ENCODE results near the gene ANP32A.

Gene ANP32A

DNA sequence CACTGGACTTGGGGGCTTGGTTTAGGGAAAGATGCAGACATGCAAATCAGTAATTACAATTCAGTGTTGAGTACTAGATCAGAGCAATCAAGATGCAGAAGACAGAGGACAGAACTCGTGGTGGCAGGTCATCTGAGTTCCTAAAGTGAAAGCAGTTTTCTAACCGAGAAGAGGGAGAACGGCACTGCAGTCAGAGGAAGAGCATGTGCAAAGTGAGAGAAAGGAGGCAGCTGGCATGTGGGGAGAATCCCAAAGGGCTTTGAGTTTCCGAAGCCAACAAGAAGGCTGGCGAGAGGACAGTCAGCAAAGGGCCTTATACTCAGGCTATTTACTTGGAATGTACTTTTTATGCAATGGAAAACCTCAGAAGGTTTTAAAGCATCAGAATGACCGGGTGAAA lies 87.0 kb downstream of the ANP32A start:
- no peak for DNase-seq (ENCODE audit: low spot score)
- no peak for TF ChIP-seq CTCF (conservative IDR thresholded peaks at IDR 0.05; ENCODE audit: low read depth)
- ChIA-PET CTCF (interaction anchor here (0.7 to 2.0 kb wide), 2 partner anchors 142 to 238 kb away, joined by 5 to 8 read pairs; no protein-coding TSS in a partner anchor), POLR2A (ENCODE audit: low non-redundant PET) (no interaction called here)
- no peak overlapping the region for H3K27ac ChIP-seq

- no peak for DNase-seq (ENCODE audit: low spot score)
- no peak overlapping the region for H3K27ac ChIP-seq
- no peak for TF ChIP-seq CTCF (conservative IDR thresholded peaks at IDR 0.05; ENCODE audit: low read depth)
- CTCF ChIA-PET: interaction anchor here (1.0 kb wide), 1 partner anchor 143 kb away, joined by 3 read pairs; no protein-coding TSS in a partner anchor
- POLR2A ChIA-PET (ENCODE audit: low non-redundant PET): no interaction called here
Observed at GRCh38 chr15:68732451-68732850, 88.2 kb downstream of the ANP32A start.

- no peak for TF ChIP-seq CTCF (conservative IDR thresholded peaks at IDR 0.05; ENCODE audit: low read depth)
- ChIA-PET CTCF (interaction anchor here (0.6 to 1.3 kb wide), 8 partner anchors 28 to 194 kb away, joined by 3 to 9 read pairs (median 4); no protein-coding TSS in a partner anchor), POLR2A (ENCODE audit: low non-redundant PET) (no interaction called here)
- peak; percentile 6 for DNase-seq (ENCODE audit: low spot score)
- H3K27ac ChIP-seq: no peak overlapping the region
Observed at GRCh38 chr15:68730976-68731897, 89.5 kb downstream of the ANP32A start.

- ChIA-PET CTCF (interaction anchor here (1.3 to 1.9 kb wide), 2 partner anchors 146 to 194 kb away, joined by 5 to 9 read pairs; no protein-coding TSS in a partner anchor), POLR2A (ENCODE audit: low non-redundant PET) (no interaction called here)
- H3K27ac ChIP-seq: peak overlapping the region; percentile 50; the same call in 1 of the 2 replicates
- TF ChIP-seq CTCF (conservative IDR thresholded peaks at IDR 0.05; ENCODE audit: low read depth): no peak; the same call in 1 of the 2 replicates
- DNase-seq (ENCODE audit: low spot score): peak; percentile 40
Observed at GRCh38 chr15:68730471-68730919, 90.2 kb downstream of the ANP32A start.

- TF ChIP-seq CTCF (conservative IDR thresholded peaks at IDR 0.05; ENCODE audit: low read depth): no peak
- CTCF ChIA-PET: interaction anchor here (0.6 to 1.9 kb wide), 2 partner anchors 146 to 1994 kb away, joined by 3 to 9 read pairs; no protein-coding TSS in a partner anchor
- peak overlapping the region; percentile 50 for H3K27ac ChIP-seq
- POLR2A ChIA-PET (ENCODE audit: low non-redundant PET): no interaction called here
- no peak for DNase-seq (ENCODE audit: low spot score)
Observed at GRCh38 chr15:68729789-68730411, 90.8 kb downstream of the ANP32A start.

Data from RWPE1 (cell line).